Adrenal gland (tissue), 5 donors: ENCODE measurements around the gene CAMTA1.

Experiments used
- CTCF ChIP-seq, 6 experiments: fragments of 450-650 bp in 4 of 6; fragments of 200-600 bp in 2 of 6; sonication (generic) in 1 of 6; IDR thresholded peaks; 1 replicate in 5 of 6; 2 replicates in 1 of 6; pipeline versions ENCODE4 v1.5.1 to v1.8.0; 2016 to 2021; ENCODE audit warnings: antibody characterized with exemption in 6 of 6, mild to moderate bottlenecking in 2 of 6, moderate library complexity in 1 of 6
- POLR2A ChIP-seq, 2 donors: fragments of 450-650 bp; IDR thresholded peaks; one replicate each; pipeline ENCODE4 v1.6.1; 2017; ENCODE audit warnings: antibody characterized with exemption in 2 of 2, mild to moderate bottlenecking in 2 of 2, moderate library complexity in 1 of 2
- donor health status: DM: no; HTN: no; CAD: no.

- TF ChIP-seq CTCF (IDR thresholded peaks at IDR 0.05) (no peak), POLR2A (IDR thresholded peaks at IDR 0.05) (no peak)
Observed at GRCh38 chr1:7528386-7529198, 743.3 kb downstream of the CAMTA1 start.
